ENCODE data around the gene ZNF212. TPM values are rescaled to one million over a fixed set of nuclear protein-coding genes. Genes with fewer than 3 reads are reported as not detected.

Gene ZNF212
- polyA plus RNA-seq, 1 donor from 2014 or later: 12.2 TPM

- H4K20me1 ChIP-seq (ENCODE audit: insufficient read depth): no peaks in the 10 kb centered on the region
- no peak overlapping the region for H2AFZ ChIP-seq (ENCODE audit: low read depth, low read length)
- H3K9me3 ChIP-seq (ENCODE audit: low read length): no peaks in the 10 kb centered on the region
- H3K27ac ChIP-seq (ENCODE audit: low read length): no peak overlapping the region
- no peak for TF ChIP-seq MXI1 (conservative IDR thresholded peaks at IDR 0.05; ENCODE audit: poor library complexity, severe bottlenecking)
- TF ChIP-seq CTCF (IDR thresholded peaks at IDR 0.05; ENCODE audit: poor library complexity, severe bottlenecking): no peak
- TF ChIP-seq EP300 (conservative IDR thresholded peaks at IDR 0.05; ENCODE audit: poor library complexity, severe bottlenecking): no peak
- TF ChIP-seq TAF1 (IDR thresholded peaks at IDR 0.05; ENCODE audit: low read depth): no peak
- no peak for TF ChIP-seq REST (IDR thresholded peaks at IDR 0.05; ENCODE audit: borderline replicate concordance)
- no peaks in the 10 kb centered on the region for H3K27me3 ChIP-seq (ENCODE audit: insufficient read depth, low read depth, low read length)
- no peaks in the 10 kb centered on the region for H3K36me3 ChIP-seq (ENCODE audit: insufficient read depth, low read length)
- no peaks in the 10 kb centered on the region for H3K9me2 ChIP-seq (ENCODE audit: insufficient read depth, low read length)
- peak overlapping the region; percentile 65 for H3K9ac ChIP-seq (ENCODE audit: low read length)
- H3K79me2 ChIP-seq (replicated peaks; ENCODE audit: insufficient read depth, low read length): no peaks in the 10 kb centered on the region
- H3K4me2 ChIP-seq (ENCODE audit: low read length): no peak overlapping the region
- peak overlapping the region; percentile 69 for H3K4me3 ChIP-seq (ENCODE audit: low read length)
- no peaks in the 10 kb centered on the region for H3F3A ChIP-seq (ENCODE audit: insufficient read depth, low read length, poor library complexity, severe bottlenecking)
Observed at GRCh38 chr7:149261316-149261828, 21.9 kb downstream of the ZNF212 start.

GRCh38 chr7:149261829-149262617, 22.6 kb downstream of the ZNF212 start, which contains the start of gene ZNF783:
TSS of gene ZNF783 (plus strand) at chr7:149262196. CDS start at chr7:149262334, 138 bp downstream.
- Histone ChIP-seq H3K4me3 (ENCODE audit: low read length) (peak within 1 kb of the TSS; percentile 69), H3F3A (ENCODE audit: insufficient read depth, low read length, poor library complexity, severe bottlenecking) (no peaks in the 10 kb centered on the region), H3K9me3 (ENCODE audit: low read length) (no peaks in the 10 kb centered on the region), H3K36me3 (ENCODE audit: insufficient read depth, low read length) (no peaks in the 10 kb centered on the region), H4K20me1 (ENCODE audit: insufficient read depth) (no peaks in the 10 kb centered on the region), H3K79me2 (replicated peaks; ENCODE audit: insufficient read depth, low read length) (no peaks in the 10 kb centered on the region), H3K9ac (ENCODE audit: low read length) (peak within 1 kb of the TSS; percentile 65), H3K27me3 (ENCODE audit: insufficient read depth, low read depth, low read length) (no peaks in the 10 kb centered on the region), H3K9me2 (ENCODE audit: insufficient read depth, low read length) (no peaks in the 10 kb centered on the region), H3K27ac (ENCODE audit: low read length) (no peak within 1 kb of the TSS), H2AFZ (ENCODE audit: low read depth, low read length) (peak within 1 kb of the TSS; percentile 40), H3K4me2 (ENCODE audit: low read length) (peak within 1 kb of the TSS; percentile 51)
- TF ChIP-seq RAD21 (conservative IDR thresholded peaks at IDR 0.05) (peak; percentile 66), TAF1 (IDR thresholded peaks at IDR 0.05; ENCODE audit: low read depth) (no peak), EP300 (conservative IDR thresholded peaks at IDR 0.05; ENCODE audit: poor library complexity, severe bottlenecking) (peak; percentile 20), SMC3 (conservative IDR thresholded peaks at IDR 0.05; ENCODE audit: poor library complexity) (peak; percentile 72), MXI1 (conservative IDR thresholded peaks at IDR 0.05; ENCODE audit: poor library complexity, severe bottlenecking) (peak; percentile 85), CTCF (IDR thresholded peaks at IDR 0.05; ENCODE audit: poor library complexity, severe bottlenecking) (peak; percentile 93), POLR2AphosphoS5 (IDR thresholded peaks at IDR 0.05) (peak; percentile 59), EZH2 (IDR thresholded peaks at IDR 0.05; ENCODE audit: borderline replicate concordance, insufficient read depth, low read length, poor library complexity, severe bottlenecking) (no peak), REST (IDR thresholded peaks at IDR 0.05; ENCODE audit: borderline replicate concordance) (no peak)

All from neural cell (in vitro differentiated cells).